Ishikawa (cell line): ENCODE data around the gene KCNH5.

ENCODE experiments used
- CEBPB ChIP-seq: IDR thresholded peaks from 2 replicates; pipeline ENCODE4 v1.6.1; 2012
- CREB1 ChIP-seq: IDR thresholded peaks from 2 replicates; pipeline ENCODE4 v1.6.1; 2012; ENCODE audit warnings: low read depth
- EGR1 ChIP-seq: IDR thresholded peaks from 2 replicates; pipeline ENCODE4 v1.6.1; 2012
- EP300 ChIP-seq: IDR thresholded peaks from 2 replicates; pipeline ENCODE4 v1.6.1; 2012; ENCODE audit warnings: borderline replicate concordance
- FOXM1 ChIP-seq: IDR thresholded peaks from 2 replicates; pipeline ENCODE4 v1.6.1; 2012; ENCODE audit warnings: low read depth, borderline replicate concordance
- NFIC ChIP-seq: IDR thresholded peaks from 2 replicates; pipeline ENCODE4 v1.6.1; 2012
- RAD21 ChIP-seq: IDR thresholded peaks from 2 replicates; pipeline ENCODE4 v1.6.1; 2012; ENCODE audit warnings: low read depth
- TAF1 ChIP-seq: IDR thresholded peaks from 2 replicates; pipeline ENCODE4 v1.6.1; 2012; ENCODE audit warnings: low read depth, mild to moderate bottlenecking
- TCF12 ChIP-seq: IDR thresholded peaks from 2 replicates; pipeline ENCODE4 v1.6.1; 2012; ENCODE audit warnings: low read depth
- TEAD4 ChIP-seq: IDR thresholded peaks from 2 replicates; pipeline ENCODE4 v1.6.1; 2012
- YY1 ChIP-seq: IDR thresholded peaks from 2 replicates; pipeline ENCODE4 v1.6.1; 2012; ENCODE audit warnings: low read depth
- ZBTB7A ChIP-seq: IDR thresholded peaks from 2 replicates; pipeline ENCODE4 v1.6.1; 2012; ENCODE audit warnings: low read depth
- TF ChIP-seq, protein P1 (sequence below): IDR thresholded peaks from 2 replicates; pipeline ENCODE4 v1.6.1; 2012; ENCODE audit warnings: low read depth, mild to moderate bottlenecking
- TF ChIP-seq, protein P2 (sequence below): IDR thresholded peaks from 2 replicates; pipeline ENCODE4 v1.6.1; 2012
- TF ChIP-seq, protein P3 (sequence below): IDR thresholded peaks from 2 replicates; pipeline ENCODE4 v1.6.1; 2012

KCNH5 gene

DNA sequence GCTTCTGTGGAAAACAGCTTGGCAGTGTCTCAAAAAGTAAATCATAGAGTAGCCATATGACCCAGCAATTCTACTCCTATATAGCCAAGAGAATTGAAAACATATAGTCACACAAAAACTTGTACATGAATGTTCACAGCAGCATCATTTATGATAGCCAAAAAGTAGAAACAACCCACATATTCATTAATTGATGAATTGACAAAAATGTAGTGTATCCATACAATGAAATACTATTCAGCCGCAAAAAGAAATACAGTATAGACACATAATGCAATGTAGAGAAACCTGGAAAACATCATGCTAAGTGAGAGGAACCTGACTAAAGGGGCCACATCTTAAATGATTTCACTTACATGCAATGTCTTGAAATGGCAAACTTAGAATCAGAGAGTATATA lies 326.6 kb downstream of the KCNH5 start:
- no peak for TF ChIP-seq ZBTB7A
- TF ChIP-seq TCF12: no peak
- TF ChIP-seq FOXM1: no peak
- TF ChIP-seq CEBPB: no peak
- no peak for TF ChIP-seq CREB1
- TF ChIP-seq, protein P1, sequence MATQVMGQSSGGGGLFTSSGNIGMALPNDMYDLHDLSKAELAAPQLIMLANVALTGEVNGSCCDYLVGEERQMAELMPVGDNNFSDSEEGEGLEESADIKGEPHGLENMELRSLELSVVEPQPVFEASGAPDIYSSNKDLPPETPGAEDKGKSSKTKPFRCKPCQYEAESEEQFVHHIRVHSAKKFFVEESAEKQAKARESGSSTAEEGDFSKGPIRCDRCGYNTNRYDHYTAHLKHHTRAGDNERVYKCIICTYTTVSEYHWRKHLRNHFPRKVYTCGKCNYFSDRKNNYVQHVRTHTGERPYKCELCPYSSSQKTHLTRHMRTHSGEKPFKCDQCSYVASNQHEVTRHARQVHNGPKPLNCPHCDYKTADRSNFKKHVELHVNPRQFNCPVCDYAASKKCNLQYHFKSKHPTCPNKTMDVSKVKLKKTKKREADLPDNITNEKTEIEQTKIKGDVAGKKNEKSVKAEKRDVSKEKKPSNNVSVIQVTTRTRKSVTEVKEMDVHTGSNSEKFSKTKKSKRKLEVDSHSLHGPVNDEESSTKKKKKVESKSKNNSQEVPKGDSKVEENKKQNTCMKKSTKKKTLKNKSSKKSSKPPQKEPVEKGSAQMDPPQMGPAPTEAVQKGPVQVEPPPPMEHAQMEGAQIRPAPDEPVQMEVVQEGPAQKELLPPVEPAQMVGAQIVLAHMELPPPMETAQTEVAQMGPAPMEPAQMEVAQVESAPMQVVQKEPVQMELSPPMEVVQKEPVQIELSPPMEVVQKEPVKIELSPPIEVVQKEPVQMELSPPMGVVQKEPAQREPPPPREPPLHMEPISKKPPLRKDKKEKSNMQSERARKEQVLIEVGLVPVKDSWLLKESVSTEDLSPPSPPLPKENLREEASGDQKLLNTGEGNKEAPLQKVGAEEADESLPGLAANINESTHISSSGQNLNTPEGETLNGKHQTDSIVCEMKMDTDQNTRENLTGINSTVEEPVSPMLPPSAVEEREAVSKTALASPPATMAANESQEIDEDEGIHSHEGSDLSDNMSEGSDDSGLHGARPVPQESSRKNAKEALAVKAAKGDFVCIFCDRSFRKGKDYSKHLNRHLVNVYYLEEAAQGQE: no peak
- TF ChIP-seq YY1: no peak
- TF ChIP-seq, protein P2, sequence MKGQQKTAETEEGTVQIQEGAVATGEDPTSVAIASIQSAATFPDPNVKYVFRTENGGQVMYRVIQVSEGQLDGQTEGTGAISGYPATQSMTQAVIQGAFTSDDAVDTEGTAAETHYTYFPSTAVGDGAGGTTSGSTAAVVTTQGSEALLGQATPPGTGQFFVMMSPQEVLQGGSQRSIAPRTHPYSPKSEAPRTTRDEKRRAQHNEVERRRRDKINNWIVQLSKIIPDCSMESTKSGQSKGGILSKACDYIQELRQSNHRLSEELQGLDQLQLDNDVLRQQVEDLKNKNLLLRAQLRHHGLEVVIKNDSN: no peak
- TF ChIP-seq, protein P3, sequence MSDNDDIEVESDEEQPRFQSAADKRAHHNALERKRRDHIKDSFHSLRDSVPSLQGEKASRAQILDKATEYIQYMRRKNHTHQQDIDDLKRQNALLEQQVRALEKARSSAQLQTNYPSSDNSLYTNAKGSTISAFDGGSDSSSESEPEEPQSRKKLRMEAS: no peak
- no peak for TF ChIP-seq TEAD4
- TF ChIP-seq EGR1: no peak
- TF ChIP-seq RAD21: no peak

DNA sequence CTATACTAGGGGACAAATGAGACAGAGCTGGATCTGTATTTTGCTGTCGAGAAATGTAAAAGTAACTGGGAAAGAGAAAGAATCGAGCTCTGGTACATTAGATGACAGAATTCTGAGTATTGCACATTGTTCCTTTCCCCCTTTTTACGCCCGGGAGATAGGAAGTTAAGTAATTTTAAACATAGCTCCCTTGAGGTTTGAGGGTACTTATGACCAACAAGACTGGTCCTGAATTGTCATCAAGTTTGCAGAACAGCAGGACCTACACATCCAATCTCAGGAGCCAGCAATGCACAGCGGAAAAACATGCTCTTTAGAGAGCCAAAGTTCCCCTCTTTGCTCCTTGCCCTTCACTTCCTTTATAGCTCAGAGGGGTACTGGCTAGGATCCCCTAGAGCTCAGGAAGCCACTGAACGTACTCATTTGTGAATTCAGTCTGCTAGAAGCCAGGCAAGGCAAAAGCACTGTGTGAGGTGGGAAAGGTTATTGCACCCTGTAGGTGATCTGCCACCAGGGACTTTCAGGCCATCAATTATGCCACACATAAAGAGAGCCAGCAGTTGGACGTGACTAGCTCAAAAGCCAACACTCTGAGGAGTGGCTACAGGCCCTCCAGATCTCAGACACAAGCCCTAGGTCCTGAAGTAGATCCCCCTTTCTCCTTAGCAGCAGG lies 333.8 kb downstream of the KCNH5 start:
- TF ChIP-seq FOXM1 (no peak), EP300 (no peak), TAF1 (no peak), TCF12 (no peak), ZBTB7A (no peak), TEAD4 (no peak), EGR1 (no peak), RAD21 (no peak), CEBPB (no peak), CREB1 (no peak), NFIC (no peak), YY1 (no peak)
- TF ChIP-seq, protein P1: no peak
- TF ChIP-seq, protein P2: no peak
- TF ChIP-seq, protein P3: no peak

DNA sequence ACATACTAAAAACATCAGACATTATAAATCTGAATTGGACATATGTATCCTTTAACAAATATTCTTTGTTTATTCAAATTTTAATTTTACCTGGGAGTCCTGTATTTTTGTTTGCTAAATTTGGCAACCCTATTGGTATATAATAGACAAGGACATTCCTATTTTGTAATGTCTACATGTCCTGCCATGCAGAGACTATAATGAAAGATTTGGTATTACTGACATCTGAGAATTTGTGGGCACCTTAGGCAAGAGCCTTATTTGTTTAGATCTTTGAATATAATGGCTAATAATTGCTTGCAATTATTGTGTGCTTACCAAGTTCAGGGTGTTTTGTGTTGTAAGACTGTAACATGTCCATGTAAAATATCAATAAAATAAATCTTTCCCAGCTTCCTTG lies 334.4 kb downstream of the KCNH5 start:
- TF ChIP-seq, protein P1: no peak
- TF ChIP-seq FOXM1 (no peak), YY1 (no peak), ZBTB7A (no peak), TAF1 (no peak)

DNA sequence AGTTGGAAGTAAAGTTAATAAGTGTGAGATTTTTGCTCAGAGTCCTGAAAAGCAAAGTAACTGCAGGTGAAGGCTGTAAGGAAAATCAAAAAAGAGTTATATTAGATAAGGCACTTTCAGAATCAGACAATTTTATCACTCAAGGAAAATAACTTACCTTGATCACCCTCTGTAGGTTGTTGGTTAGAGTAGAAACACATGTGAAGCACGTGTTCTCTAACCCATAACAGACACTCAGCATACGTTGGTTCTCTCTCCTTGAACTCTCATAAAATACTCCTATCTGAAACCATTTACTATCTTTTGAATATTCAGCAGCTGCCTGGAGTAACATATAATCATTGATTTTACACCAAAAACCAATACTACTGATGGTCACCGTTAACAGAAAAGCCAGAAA lies 335.5 kb downstream of the KCNH5 start:
- TF ChIP-seq RAD21 (no peak), TCF12 (no peak), EGR1 (no peak), TEAD4 (no peak), ZBTB7A (no peak), YY1 (no peak), NFIC (no peak), CREB1 (no peak), EP300 (no peak), CEBPB (no peak)
- TF ChIP-seq, protein P3: no peak
- TF ChIP-seq, protein P1: no peak
- TF ChIP-seq, protein P2: no peak
